Measurements from ENCODE around the gene DCBLD1. TPM values are rescaled to one million over a fixed set of nuclear protein-coding genes. Genes with fewer than 3 reads are reported as not detected.
A peak's percentile ranks its signal among the peaks of the same experiment; 100 is the strongest.

DCBLD1 gene
- total RNA-seq, 3 donors from 2014 or later (not counting 1 experiment from before 2014, with no cell fraction given), result 8.4 to 16.1 (median 13.0) TPM

GRCh38 chr6:117555882-117556498, 73.5 kb downstream of the DCBLD1 start:
- intact Hi-C loops (cut with micrococcal nuclease), result loop anchor here (1.0 to 5.0 kb wide), 2 partner anchors 106 to 209 kb away; no protein-coding TSS in a partner anchor
- H3K36me3 ChIP-seq (ENCODE audit: control insufficient read depth, insufficient read depth, low read length), result no peaks in the 10 kb centered on the region
- H3K9me3 ChIP-seq (ENCODE audit: control insufficient read depth, insufficient read depth, low read length), result no peaks in the 10 kb centered on the region
- Mint-ChIP-seq H3K9me3 (no peaks in the 10 kb centered on the region), H3K27ac (no peak overlapping the region), H3K27me3 (ENCODE audit: low read depth in 2 of 2) (no peaks in the 10 kb centered on the region), H3K4me1 (peaks cover 2 to 6% of the 10 kb centered on the region in 2 donors), H3K4me3 (no peak overlapping the region), H3K36me3 (no peaks in the 10 kb centered on the region)
- H3K27ac ChIP-seq (ENCODE audit: low read length), result no peak overlapping the region
- no peaks in the 10 kb centered on the region for H3K27me3 ChIP-seq (ENCODE audit: control insufficient read depth, insufficient read depth, low read length)
- peak in 2 of 3 donors; percentile 49 to 58 for ATAC-seq
- WGBS (ENCODE audit: insufficient coverage), result 0% methylated on average over 2 of the region's 5 CpGs
- no peaks in the 10 kb centered on the region for H3K4me1 ChIP-seq (ENCODE audit: control insufficient read depth, insufficient read depth, low read length)
- peak; percentile 42 to 78 for DNase-seq
- no peak overlapping the region for H3K4me3 ChIP-seq (ENCODE audit: low read length)
- peak; percentile 93 for TF ChIP-seq CTCF (IDR thresholded peaks at IDR 0.05)

GRCh38 chr6:117557951-117558350, 75.5 kb downstream of the DCBLD1 start:
- H3K9me3 ChIP-seq (ENCODE audit: control insufficient read depth, insufficient read depth, low read length), result no peaks in the 10 kb centered on the region
- 96% methylated on average over 3 of the region's 3 CpGs for WGBS (ENCODE audit: insufficient coverage)
- no peak overlapping the region for H3K27ac ChIP-seq (ENCODE audit: low read length)
- no peaks in the 10 kb centered on the region for H3K4me1 ChIP-seq (ENCODE audit: control insufficient read depth, insufficient read depth, low read length)
- no peak for ATAC-seq
- Mint-ChIP-seq H3K4me1 (peaks cover 0 to 5% of the 10 kb centered on the region in 2 donors), H3K4me3 (no peak overlapping the region), H3K27ac (no peak overlapping the region), H3K27me3 (ENCODE audit: low read depth in 2 of 2) (no peaks in the 10 kb centered on the region), H3K9me3 (no peaks in the 10 kb centered on the region), H3K36me3 (no peaks in the 10 kb centered on the region)
- intact Hi-C loops (cut with micrococcal nuclease), result loop anchor here (5.0 kb wide), 1 partner anchor 211 kb away; no protein-coding TSS in a partner anchor
- H3K36me3 ChIP-seq (ENCODE audit: control insufficient read depth, insufficient read depth, low read length), result peaks cover 15% of the 10 kb centered on the region
- no peak for DNase-seq
- H3K27me3 ChIP-seq (ENCODE audit: control insufficient read depth, insufficient read depth, low read length), result no peaks in the 10 kb centered on the region
- no peak for TF ChIP-seq CTCF (IDR thresholded peaks at IDR 0.05)
- no peak overlapping the region for H3K4me3 ChIP-seq (ENCODE audit: low read length)

GRCh38 chr6:117558818-117559217, 76.3 kb downstream of the DCBLD1 start:
- Mint-ChIP-seq H3K27me3 (ENCODE audit: low read depth in 2 of 2) (no peaks in the 10 kb centered on the region), H3K27ac (peak overlapping the region in 1 of 2 donors; percentile 27), H3K4me3 (no peak overlapping the region), H3K36me3 (no peaks in the 10 kb centered on the region), H3K4me1 (peaks cover 0 to 5% of the 10 kb centered on the region in 2 donors), H3K9me3 (no peaks in the 10 kb centered on the region)
- DNase-seq (no peak), ATAC-seq (no peak)
- intact Hi-C loops (cut with micrococcal nuclease), result loop anchor here (5.0 kb wide), 1 partner anchor 212 kb away; no protein-coding TSS in a partner anchor
- Histone ChIP-seq H3K4me1 (ENCODE audit: control insufficient read depth, insufficient read depth, low read length) (no peaks in the 10 kb centered on the region), H3K36me3 (ENCODE audit: control insufficient read depth, insufficient read depth, low read length) (peaks cover 19% of the 10 kb centered on the region), H3K27ac (ENCODE audit: low read length) (no peak overlapping the region), H3K4me3 (ENCODE audit: low read length) (no peak overlapping the region), H3K9me3 (ENCODE audit: control insufficient read depth, insufficient read depth, low read length) (no peaks in the 10 kb centered on the region), H3K27me3 (ENCODE audit: control insufficient read depth, insufficient read depth, low read length) (no peaks in the 10 kb centered on the region)
- WGBS (ENCODE audit: insufficient coverage), result 95% methylated on average over 4 of the region's 4 CpGs
- no peak for TF ChIP-seq CTCF (IDR thresholded peaks at IDR 0.05)
